HG03139 (cell line): ENCODE results near the gene FRYL.

ENCODE experiments used
- ATAC-seq: cut with Tn5 transposase; IDR thresholded peaks from one replicate; pipeline ENCODE4 v1.9.1; 2021; ENCODE audit not compliant: unreplicated experiment

The FRYL gene

GRCh38 chr4:48565362-48566033 lies 214.6 kb downstream of the FRYL start:
- ATAC-seq = no peak

- ATAC-seq = no peak
These were observed 215.9 kb downstream of the FRYL start for GRCh38 chr4:48564151-48564550.

- no peak for ATAC-seq
These were observed 221.3 kb downstream of the FRYL start for GRCh38 chr4:48558819-48559218.

GRCh38 chr4:48558026-48558425 lies 222.1 kb downstream of the FRYL start:
- ATAC-seq = no peak

- ATAC-seq = no peak
These were observed 222.6 kb downstream of the FRYL start for GRCh38 chr4:48557478-48557877.

GRCh38 chr4:48556268-48556667 lies 223.8 kb downstream of the FRYL start:
- ATAC-seq = no peak

- no peak for ATAC-seq
These were observed 225.5 kb downstream of the FRYL start for GRCh38 chr4:48554606-48555005.

GRCh38 chr4:48553720-48554119 lies 226.4 kb downstream of the FRYL start:
- ATAC-seq = no peak

- no peak for ATAC-seq
These were observed 233.7 kb downstream of the FRYL start for GRCh38 chr4:48546336-48546735.

- ATAC-seq = no peak
These were observed 236.3 kb downstream of the FRYL start for GRCh38 chr4:48543796-48544195.

GRCh38 chr4:48542888-48543287 lies 237.2 kb downstream of the FRYL start:
- ATAC-seq = no peak

- ATAC-seq = no peak
These were observed 240.5 kb downstream of the FRYL start for GRCh38 chr4:48539597-48539996.

GRCh38 chr4:48538358-48538757 lies 241.7 kb downstream of the FRYL start:
- ATAC-seq = no peak

GRCh38 chr4:48526406-48526805 lies 253.7 kb downstream of the FRYL start:
- ATAC-seq = no peak

- ATAC-seq = no peak
These were observed 261.9 kb downstream of the FRYL start for GRCh38 chr4:48518143-48518542.

GRCh38 chr4:48509543-48509942 lies 270.5 kb downstream of the FRYL start:
- no peak for ATAC-seq

- ATAC-seq = no peak
These were observed 273.4 kb downstream of the FRYL start for GRCh38 chr4:48506716-48507115.

- no peak for ATAC-seq
These were observed 275.7 kb downstream of the FRYL start for GRCh38 chr4:48504352-48504751.

GRCh38 chr4:48504026-48504330 lies 276.1 kb downstream of the FRYL start:
- no peak for ATAC-seq

GRCh38 chr4:48503233-48504025 lies 276.6 kb downstream of the FRYL start:
- ATAC-seq = no peak

- ATAC-seq = peak; percentile 73
These were observed 280.5 kb downstream of the FRYL start for GRCh38 chr4:48499551-48500066.

GRCh38 chr4:48498895-48499294 lies 281.2 kb downstream of the FRYL start:
- ATAC-seq = no peak
